Neural cell (in vitro differentiated cells): ENCODE data around the gene KRTAP4-3. TPM values are rescaled to one million over a fixed set of nuclear protein-coding genes. Genes with fewer than 3 reads are reported as not detected.
"Not testable (repeated sequence)": the region's sequence is repeated elsewhere in the genome, so short reads cannot be mapped to it uniquely, and the experiment has no call there.

Source experiments
- H2AFZ ChIP-seq: fragments of 200-600, 300-800 bp; sonication (generic), shearing (Covaris generic); 2 replicates; pipeline ENCODE4 v1.6.0; 2014; ENCODE audit warnings: low read depth, mild to moderate bottlenecking, antibody characterized with exemption, low read length, moderate library complexity
- H3F3A ChIP-seq: fragments of 200-600 bp; shearing (Covaris generic); 2 replicates; pipeline ENCODE4 v1.6.1; 2016; ENCODE audit warnings: mild to moderate bottlenecking, moderate library complexity, mixed read lengths, antibody characterized with exemption, low read length; ENCODE audit not compliant: insufficient read depth, poor library complexity, severe bottlenecking
- H3K27ac ChIP-seq: fragments of 200-600, 300-800 bp; sonication (generic), shearing (Covaris generic); 2 replicates; pipeline ENCODE4 v1.5.1; 2014; ENCODE audit warnings: mild to moderate bottlenecking, low read length, moderate library complexity
- H3K27me3 ChIP-seq: fragments of 300-800, 200-600 bp; sonication (generic), shearing (Covaris generic); 2 replicates; pipeline ENCODE4 v1.6.0; 2014; ENCODE audit warnings: mild to moderate bottlenecking, low read depth, low read length, moderate library complexity; ENCODE audit not compliant: insufficient read depth
- H3K36me3 ChIP-seq: fragments of 300-800, 200-600 bp; sonication (generic), shearing (Covaris generic); 2 replicates; pipeline ENCODE4 v1.5.1; 2014; ENCODE audit warnings: mild to moderate bottlenecking, antibody characterized with exemption, low read length, moderate library complexity; ENCODE audit not compliant: insufficient read depth
- H3K4me2 ChIP-seq: fragments of 300-800, 200-600 bp; sonication (generic), shearing (Covaris generic); 2 replicates; pipeline ENCODE4 v1.6.0; 2014; ENCODE audit warnings: mild to moderate bottlenecking, low read length
- H3K4me3 ChIP-seq: fragments of 300-800, 200-600 bp; sonication (generic), shearing (Covaris generic); 2 replicates; pipeline ENCODE4 v1.5.1; 2014; ENCODE audit warnings: mild to moderate bottlenecking, low read length, moderate library complexity
- H3K79me2 ChIP-seq: fragments of 200-600 bp; shearing (Covaris generic); replicated peaks from 2 replicates; pipeline ENCODE4 v1.6.0; 2014; ENCODE audit warnings: mild to moderate bottlenecking, low read length, moderate library complexity; ENCODE audit not compliant: insufficient read depth
- H3K9ac ChIP-seq: fragments of 300-800, 200-600 bp; sonication (generic), shearing (Covaris generic); 2 replicates; pipeline ENCODE4 v1.6.1; 2016; ENCODE audit warnings: mild to moderate bottlenecking, low read length, mixed read lengths
- H3K9me2 ChIP-seq: fragments of 200-600 bp; shearing (Covaris generic); 2 replicates; pipeline ENCODE4 v1.6.1; 2016; ENCODE audit warnings: mild to moderate bottlenecking, low read length, mixed read lengths; ENCODE audit not compliant: insufficient read depth
- H3K9me3 ChIP-seq: fragments of 200-600, 300-800 bp; sonication (generic), shearing (Covaris generic); 2 replicates; pipeline ENCODE4 v1.6.1; 2016; ENCODE audit warnings: mild to moderate bottlenecking, mixed run types, low read length, moderate library complexity, mixed read lengths
- H4K20me1 ChIP-seq: fragments of 200-600 bp; shearing (Covaris generic); 2 replicates; pipeline ENCODE4 v1.6.1; 2016; ENCODE audit warnings: mild to moderate bottlenecking, mixed run types; ENCODE audit not compliant: insufficient read depth
- EP300 ChIP-seq: fragments of 450-650 bp; conservative IDR thresholded peaks from 2 replicates; pipeline ENCODE4 v1.6.1; 2014; ENCODE audit warnings: antibody characterized with exemption, mild to moderate bottlenecking, moderate library complexity; ENCODE audit not compliant: poor library complexity, severe bottlenecking
- EZH2 ChIP-seq: fragments of 200-600, 300-800 bp; shearing (Covaris generic), sonication (generic); IDR thresholded peaks from 2 replicates; pipeline ENCODE4 v1.6.1; 2014; ENCODE audit warnings: antibody characterized with exemption, low read length, borderline replicate concordance, mild to moderate bottlenecking; ENCODE audit not compliant: insufficient read depth, poor library complexity, severe bottlenecking
- MXI1 ChIP-seq: fragments of 450-650 bp; conservative IDR thresholded peaks from 2 replicates; pipeline ENCODE4 v1.6.1; 2014; ENCODE audit warnings: antibody characterized with exemption, mild to moderate bottlenecking; ENCODE audit not compliant: poor library complexity, severe bottlenecking
- POLR2AphosphoS5 ChIP-seq: IDR thresholded peaks from 2 replicates; pipeline ENCODE4 v1.6.1; 2012
- RAD21 ChIP-seq: fragments of 450-650 bp; conservative IDR thresholded peaks from 2 replicates; pipeline ENCODE4 v1.6.1; 2014; ENCODE audit warnings: antibody characterized with exemption, mild to moderate bottlenecking, moderate library complexity
- SMC3 ChIP-seq: fragments of 450-650 bp; conservative IDR thresholded peaks from 2 replicates; pipeline ENCODE4 v1.6.1; 2014; ENCODE audit warnings: antibody characterized with exemption, mild to moderate bottlenecking, moderate library complexity; ENCODE audit not compliant: poor library complexity
- TAF1 ChIP-seq: IDR thresholded peaks from 2 replicates; pipeline ENCODE4 v1.6.1; 2012; ENCODE audit warnings: low read depth
- polyA plus RNA-seq: library from polyadenylated mRNA; depleted of rRNA; stranded (reverse); fragments of >200 nt; gene quantifications from 2 replicates; pipeline ENCODE4 v1.2.3, GENCODE V29; 2014
- TF ChIP-seq, protein P1 (sequence below): IDR thresholded peaks from 2 replicates; pipeline ENCODE4 v1.6.1; 2012; ENCODE audit warnings: borderline replicate concordance
- TF ChIP-seq, protein P2 (sequence below): fragments of 450-650 bp; IDR thresholded peaks from 2 replicates; pipeline ENCODE4 v1.5.1; 2014; ENCODE audit warnings: antibody characterized with exemption, mild to moderate bottlenecking, moderate library complexity; ENCODE audit not compliant: poor library complexity, severe bottlenecking

The KRTAP4-3 gene
- polyA plus RNA-seq, 1 donor from 2014 or later = not detected

DNA sequence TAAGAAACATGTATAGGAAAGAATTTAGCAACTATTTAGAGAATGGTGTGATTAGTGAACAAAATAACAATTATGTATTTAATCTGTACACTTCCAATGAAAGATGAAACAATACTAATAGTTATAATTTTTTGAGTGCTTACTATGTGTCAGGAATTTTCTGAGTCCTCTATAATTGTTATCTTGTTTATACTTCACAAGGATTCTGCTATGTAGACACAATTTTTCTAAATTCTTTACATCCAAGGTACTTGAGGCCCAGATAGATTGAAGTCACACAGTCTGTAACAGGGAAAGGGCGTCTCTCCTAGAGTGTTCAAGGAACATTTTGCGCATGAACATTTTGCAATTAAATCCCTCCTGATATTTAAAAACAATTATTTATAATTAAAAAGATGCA, 43.0 kb downstream of the KRTAP4-3 start:
- no peaks in the 10 kb centered on the region for H3K79me2 ChIP-seq
- H3K27ac ChIP-seq = no peak overlapping the region
- H3K9ac ChIP-seq = no peak overlapping the region
- no peaks in the 10 kb centered on the region for H3K36me3 ChIP-seq
- no peak overlapping the region for H3K4me3 ChIP-seq
- no peaks in the 10 kb centered on the region for H4K20me1 ChIP-seq
- no peaks in the 10 kb centered on the region for H3K27me3 ChIP-seq
- no peak for TF ChIP-seq RAD21
- TF ChIP-seq EZH2 = no peak
- no peak for TF ChIP-seq TAF1
- no peak for TF ChIP-seq POLR2AphosphoS5
- no peak for TF ChIP-seq MXI1
- TF ChIP-seq, protein P1, sequence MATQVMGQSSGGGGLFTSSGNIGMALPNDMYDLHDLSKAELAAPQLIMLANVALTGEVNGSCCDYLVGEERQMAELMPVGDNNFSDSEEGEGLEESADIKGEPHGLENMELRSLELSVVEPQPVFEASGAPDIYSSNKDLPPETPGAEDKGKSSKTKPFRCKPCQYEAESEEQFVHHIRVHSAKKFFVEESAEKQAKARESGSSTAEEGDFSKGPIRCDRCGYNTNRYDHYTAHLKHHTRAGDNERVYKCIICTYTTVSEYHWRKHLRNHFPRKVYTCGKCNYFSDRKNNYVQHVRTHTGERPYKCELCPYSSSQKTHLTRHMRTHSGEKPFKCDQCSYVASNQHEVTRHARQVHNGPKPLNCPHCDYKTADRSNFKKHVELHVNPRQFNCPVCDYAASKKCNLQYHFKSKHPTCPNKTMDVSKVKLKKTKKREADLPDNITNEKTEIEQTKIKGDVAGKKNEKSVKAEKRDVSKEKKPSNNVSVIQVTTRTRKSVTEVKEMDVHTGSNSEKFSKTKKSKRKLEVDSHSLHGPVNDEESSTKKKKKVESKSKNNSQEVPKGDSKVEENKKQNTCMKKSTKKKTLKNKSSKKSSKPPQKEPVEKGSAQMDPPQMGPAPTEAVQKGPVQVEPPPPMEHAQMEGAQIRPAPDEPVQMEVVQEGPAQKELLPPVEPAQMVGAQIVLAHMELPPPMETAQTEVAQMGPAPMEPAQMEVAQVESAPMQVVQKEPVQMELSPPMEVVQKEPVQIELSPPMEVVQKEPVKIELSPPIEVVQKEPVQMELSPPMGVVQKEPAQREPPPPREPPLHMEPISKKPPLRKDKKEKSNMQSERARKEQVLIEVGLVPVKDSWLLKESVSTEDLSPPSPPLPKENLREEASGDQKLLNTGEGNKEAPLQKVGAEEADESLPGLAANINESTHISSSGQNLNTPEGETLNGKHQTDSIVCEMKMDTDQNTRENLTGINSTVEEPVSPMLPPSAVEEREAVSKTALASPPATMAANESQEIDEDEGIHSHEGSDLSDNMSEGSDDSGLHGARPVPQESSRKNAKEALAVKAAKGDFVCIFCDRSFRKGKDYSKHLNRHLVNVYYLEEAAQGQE = no peak
- no peak for TF ChIP-seq EP300
- TF ChIP-seq SMC3 = no peak
- TF ChIP-seq, protein P2, sequence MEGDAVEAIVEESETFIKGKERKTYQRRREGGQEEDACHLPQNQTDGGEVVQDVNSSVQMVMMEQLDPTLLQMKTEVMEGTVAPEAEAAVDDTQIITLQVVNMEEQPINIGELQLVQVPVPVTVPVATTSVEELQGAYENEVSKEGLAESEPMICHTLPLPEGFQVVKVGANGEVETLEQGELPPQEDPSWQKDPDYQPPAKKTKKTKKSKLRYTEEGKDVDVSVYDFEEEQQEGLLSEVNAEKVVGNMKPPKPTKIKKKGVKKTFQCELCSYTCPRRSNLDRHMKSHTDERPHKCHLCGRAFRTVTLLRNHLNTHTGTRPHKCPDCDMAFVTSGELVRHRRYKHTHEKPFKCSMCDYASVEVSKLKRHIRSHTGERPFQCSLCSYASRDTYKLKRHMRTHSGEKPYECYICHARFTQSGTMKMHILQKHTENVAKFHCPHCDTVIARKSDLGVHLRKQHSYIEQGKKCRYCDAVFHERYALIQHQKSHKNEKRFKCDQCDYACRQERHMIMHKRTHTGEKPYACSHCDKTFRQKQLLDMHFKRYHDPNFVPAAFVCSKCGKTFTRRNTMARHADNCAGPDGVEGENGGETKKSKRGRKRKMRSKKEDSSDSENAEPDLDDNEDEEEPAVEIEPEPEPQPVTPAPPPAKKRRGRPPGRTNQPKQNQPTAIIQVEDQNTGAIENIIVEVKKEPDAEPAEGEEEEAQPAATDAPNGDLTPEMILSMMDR = no peak
- H3K9me2 ChIP-seq = no peaks in the 10 kb centered on the region
- H3F3A ChIP-seq = no peaks in the 10 kb centered on the region
- H3K9me3 ChIP-seq = no peaks in the 10 kb centered on the region
- H3K4me2 ChIP-seq = no peak overlapping the region
- H2AFZ ChIP-seq = no peak overlapping the region

DNA sequence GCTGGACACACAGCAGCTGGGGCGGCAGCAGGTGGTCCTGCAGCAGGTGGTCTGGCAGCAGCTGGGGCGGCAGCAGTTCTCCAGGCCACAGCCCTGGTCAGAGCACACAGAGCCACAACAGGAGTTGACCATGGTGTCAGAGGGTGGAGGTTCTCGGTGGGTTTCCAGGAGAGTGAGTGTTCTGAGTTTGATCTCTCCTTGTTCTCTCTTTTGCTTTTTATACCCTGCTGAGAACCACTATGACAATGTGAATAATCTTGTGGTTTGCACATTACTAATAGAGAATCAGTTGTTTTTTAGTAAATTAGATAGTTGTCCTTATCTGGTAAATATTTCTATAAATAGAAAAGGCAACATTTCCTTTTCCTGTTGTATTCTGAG, 44.0 kb downstream of the KRTAP4-3 start, which contains the start of gene KRTAP4-12:
Gene KRTAP4-12, minus strand, starts transcription at position 192 of the 381 bp plus-strand sequence. Its CDS starts 60 bp downstream, at position 132.
- not testable (repeated sequence) for H3K9me2 ChIP-seq, H3K4me3 ChIP-seq, H2AFZ ChIP-seq, H3K27ac ChIP-seq, H3K79me2 ChIP-seq, H3K9me3 ChIP-seq, H3K36me3 ChIP-seq, H3F3A ChIP-seq, H3K27me3 ChIP-seq, H3K4me2 ChIP-seq, H3K9ac ChIP-seq, H4K20me1 ChIP-seq

DNA sequence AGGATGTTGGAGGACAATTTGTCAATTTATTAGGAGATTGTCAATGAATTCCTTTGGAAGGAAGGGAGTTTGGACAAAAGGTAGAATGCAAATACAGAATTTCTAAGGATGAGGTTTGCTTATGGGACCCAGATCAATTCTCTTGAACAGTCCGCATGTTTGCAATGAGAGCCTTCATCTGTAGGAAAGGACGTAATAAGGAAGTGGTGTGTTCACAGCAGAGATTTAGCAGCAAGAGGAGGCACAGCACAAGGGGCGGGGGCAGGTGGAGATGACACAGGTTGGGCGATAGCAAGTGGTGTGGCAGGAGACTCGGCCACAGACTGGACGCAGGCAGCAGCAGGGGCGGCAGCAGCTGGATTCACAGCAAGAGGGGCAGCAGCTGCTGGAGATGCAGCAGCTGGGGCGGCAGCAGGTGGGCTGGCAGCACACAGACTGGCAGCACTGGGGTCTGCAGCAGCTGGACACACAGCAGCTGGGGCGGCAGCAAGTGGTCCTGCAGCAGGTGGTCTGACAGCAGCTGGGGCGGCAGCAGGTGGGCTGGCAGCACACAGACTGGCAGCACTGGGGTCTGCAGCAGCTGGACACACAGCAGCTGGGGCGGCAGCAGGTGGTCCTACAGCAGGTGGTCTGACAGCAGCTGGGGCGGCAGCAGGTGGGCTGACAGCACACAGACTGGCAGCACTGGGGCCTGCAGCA, 44.6 kb downstream of the KRTAP4-3 start:
- H3K27ac ChIP-seq, H3K4me2 ChIP-seq, H3K9me3 ChIP-seq, H2AFZ ChIP-seq, H3K4me3 ChIP-seq, H3K27me3 ChIP-seq, H3K9me2 ChIP-seq, H3K36me3 ChIP-seq, H3K9ac ChIP-seq, H3F3A ChIP-seq, H3K79me2 ChIP-seq, H4K20me1 ChIP-seq: not testable (repeated sequence)
